GM18508 (cell line): ENCODE results near the gene KCNMA1.

Experiments
- ATAC-seq: cut with Tn5 transposase; IDR thresholded peaks from one replicate; pipeline ENCODE4 v1.9.1; 2021; ENCODE audit warnings: moderate number of reproducible peaks; ENCODE audit not compliant: insufficient read depth, unreplicated experiment

KCNMA1 gene

GRCh38 chr10:76884673-76885275, 752.8 kb downstream of the KCNMA1 start:
- ATAC-seq = no peak

GRCh38 chr10:76883596-76883995, 754.0 kb downstream of the KCNMA1 start:
- no peak for ATAC-seq

GRCh38 chr10:76882796-76883195, 754.8 kb downstream of the KCNMA1 start:
- no peak for ATAC-seq

GRCh38 chr10:76882245-76882644, 755.4 kb downstream of the KCNMA1 start:
- peak; percentile 48 for ATAC-seq

GRCh38 chr10:76881477-76882220, 756.0 kb downstream of the KCNMA1 start:
- peak; percentile 86 for ATAC-seq

- ATAC-seq = no peak
Measured at GRCh38 chr10:76880931-76881330, 756.7 kb downstream of the KCNMA1 start.

- no peak for ATAC-seq
Measured at GRCh38 chr10:76879116-76879913, 758.3 kb downstream of the KCNMA1 start.

- no peak for ATAC-seq
Measured at GRCh38 chr10:76878514-76878913, 759.1 kb downstream of the KCNMA1 start.

GRCh38 chr10:76874896-76875295, 762.7 kb downstream of the KCNMA1 start:
- ATAC-seq = no peak

GRCh38 chr10:76874176-76874575, 763.4 kb downstream of the KCNMA1 start:
- no peak for ATAC-seq

- no peak for ATAC-seq
Measured at GRCh38 chr10:76871697-76872295, 765.8 kb downstream of the KCNMA1 start.

- no peak for ATAC-seq
Measured at GRCh38 chr10:76869931-76870330, 767.7 kb downstream of the KCNMA1 start.

GRCh38 chr10:76868098-76868977, 769.3 kb downstream of the KCNMA1 start:
- no peak for ATAC-seq

GRCh38 chr10:76866841-76867586, 770.6 kb downstream of the KCNMA1 start:
- no peak for ATAC-seq

- no peak for ATAC-seq
Measured at GRCh38 chr10:76864922-76865321, 772.7 kb downstream of the KCNMA1 start.

- ATAC-seq = no peak
Measured at GRCh38 chr10:76858721-76859120, 778.9 kb downstream of the KCNMA1 start.

GRCh38 chr10:76840802-76841201, 796.8 kb downstream of the KCNMA1 start:
- no peak for ATAC-seq

- no peak for ATAC-seq
Measured at GRCh38 chr10:76839276-76839675, 798.3 kb downstream of the KCNMA1 start.

- ATAC-seq = no peak
Measured at GRCh38 chr10:76830218-76830617, 807.4 kb downstream of the KCNMA1 start.
